ENCODE results near the gene EML6.

DNA sequence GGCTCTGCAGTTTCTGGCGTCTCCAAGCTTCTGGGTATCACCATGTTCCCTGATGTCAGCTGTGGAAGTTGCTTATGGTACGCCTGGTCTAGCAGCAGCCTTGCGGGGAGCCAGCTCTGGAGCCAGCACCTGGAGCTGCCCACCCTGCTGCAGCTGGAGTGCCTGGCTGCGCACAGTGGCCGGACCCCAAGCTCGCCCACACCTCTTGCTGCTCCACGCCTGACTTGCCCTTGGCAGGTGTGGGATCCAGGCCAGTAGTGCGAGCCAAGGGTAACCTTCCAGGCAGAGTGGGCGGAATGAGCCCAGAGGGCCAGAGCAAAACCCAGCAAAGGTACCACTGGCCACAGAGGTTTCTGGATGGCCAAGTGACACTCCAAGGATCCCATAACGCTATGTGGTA, 13.2 kb upstream of the EML6 start:
- TF ChIP-seq, protein P1, sequence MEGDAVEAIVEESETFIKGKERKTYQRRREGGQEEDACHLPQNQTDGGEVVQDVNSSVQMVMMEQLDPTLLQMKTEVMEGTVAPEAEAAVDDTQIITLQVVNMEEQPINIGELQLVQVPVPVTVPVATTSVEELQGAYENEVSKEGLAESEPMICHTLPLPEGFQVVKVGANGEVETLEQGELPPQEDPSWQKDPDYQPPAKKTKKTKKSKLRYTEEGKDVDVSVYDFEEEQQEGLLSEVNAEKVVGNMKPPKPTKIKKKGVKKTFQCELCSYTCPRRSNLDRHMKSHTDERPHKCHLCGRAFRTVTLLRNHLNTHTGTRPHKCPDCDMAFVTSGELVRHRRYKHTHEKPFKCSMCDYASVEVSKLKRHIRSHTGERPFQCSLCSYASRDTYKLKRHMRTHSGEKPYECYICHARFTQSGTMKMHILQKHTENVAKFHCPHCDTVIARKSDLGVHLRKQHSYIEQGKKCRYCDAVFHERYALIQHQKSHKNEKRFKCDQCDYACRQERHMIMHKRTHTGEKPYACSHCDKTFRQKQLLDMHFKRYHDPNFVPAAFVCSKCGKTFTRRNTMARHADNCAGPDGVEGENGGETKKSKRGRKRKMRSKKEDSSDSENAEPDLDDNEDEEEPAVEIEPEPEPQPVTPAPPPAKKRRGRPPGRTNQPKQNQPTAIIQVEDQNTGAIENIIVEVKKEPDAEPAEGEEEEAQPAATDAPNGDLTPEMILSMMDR (IDR thresholded peaks at IDR 0.05): no peak
- TF ChIP-seq POLR2A (IDR thresholded peaks at IDR 0.05): no peak
